HG03097 (cell line): ENCODE results near the gene TMEM150C.

ENCODE experiments used
- ATAC-seq: cut with Tn5 transposase; IDR thresholded peaks from one replicate; pipeline ENCODE4 v1.9.1; 2021; ENCODE audit not compliant: unreplicated experiment, low FRiP score

The TMEM150C gene

DNA sequence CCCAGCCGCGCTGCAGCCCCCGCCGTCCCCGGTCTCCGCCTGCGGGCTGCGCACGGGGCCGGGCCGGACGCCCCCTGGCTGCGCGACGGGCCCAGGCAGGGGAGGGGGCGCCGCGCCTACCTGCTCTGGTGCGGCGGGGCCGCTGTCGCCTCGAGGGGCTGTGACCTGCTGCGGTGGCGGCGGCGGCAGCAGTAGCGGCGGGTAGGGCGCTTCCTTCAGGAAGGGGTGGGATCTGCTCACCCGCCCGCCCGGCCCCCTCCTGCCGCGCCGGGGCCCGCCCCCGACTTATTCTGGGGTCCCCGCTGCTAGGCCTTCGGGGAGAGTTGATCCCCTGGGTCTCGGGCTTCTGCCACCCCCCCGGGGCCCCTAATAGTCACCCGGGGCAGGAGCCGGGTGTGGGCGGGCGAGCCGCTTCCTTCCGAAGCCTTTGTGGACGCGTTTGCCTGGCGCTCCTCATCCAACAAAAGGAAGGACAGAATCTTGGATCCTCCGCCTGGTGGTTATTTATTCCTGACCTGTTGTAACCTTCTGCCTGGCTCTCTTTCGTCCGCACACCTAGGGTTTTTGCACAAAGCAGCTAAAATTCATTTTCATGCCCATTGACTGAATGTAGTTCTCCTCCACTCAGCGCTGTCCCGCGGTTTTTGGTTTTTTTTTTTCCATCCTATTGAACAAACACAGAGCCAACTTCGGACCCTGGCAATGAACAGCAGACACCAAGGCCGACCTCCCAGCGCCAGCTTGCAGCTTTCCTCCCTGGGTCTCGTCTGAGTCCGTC lies at the start of gene TMEM150C:
Gene TMEM150C (minus strand): TSS at position 203 of the 778 bp plus-strand sequence. CDS start 57,331 bp downstream, outside the sequence.
- ATAC-seq: no peak

DNA sequence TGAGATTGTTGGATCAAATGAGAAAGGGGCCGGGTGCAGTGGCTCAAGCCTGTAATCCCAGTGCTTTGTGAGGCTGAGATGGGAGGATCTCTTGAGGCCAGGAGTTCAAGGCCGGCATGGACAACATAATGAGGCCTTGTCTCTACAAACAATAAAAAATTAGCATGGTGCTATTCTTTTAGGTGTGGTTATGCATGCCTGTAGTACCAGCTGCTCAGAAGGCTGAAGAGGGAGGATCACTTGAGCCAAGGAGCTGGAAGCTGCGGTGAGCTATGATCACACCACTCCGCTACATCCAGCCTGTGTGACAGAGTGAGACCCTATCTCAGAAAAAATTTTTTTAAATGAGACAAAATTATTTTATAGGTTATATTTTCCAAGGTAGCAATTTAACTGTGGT lies 49.7 kb upstream of the TMEM150C start:
- no peak for ATAC-seq

DNA sequence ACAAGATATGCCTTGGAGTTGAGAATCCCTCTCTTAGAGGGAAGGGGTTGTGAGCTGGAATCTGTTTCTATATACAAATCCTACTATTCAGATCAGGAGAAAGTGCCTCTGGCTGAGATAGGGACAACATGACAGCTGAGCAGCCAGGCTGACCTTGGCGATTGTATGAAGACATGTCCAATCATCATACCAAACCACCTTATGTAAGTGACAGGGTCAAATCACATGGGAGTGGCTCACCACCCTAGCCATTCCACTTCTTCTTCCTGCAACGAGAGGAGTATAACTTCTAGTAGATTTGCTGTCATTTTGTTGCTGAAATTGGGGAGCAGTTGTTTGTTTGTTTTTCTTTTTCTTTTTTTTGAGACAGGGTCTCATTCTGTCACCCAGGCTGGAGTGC lies 48.3 kb upstream of the TMEM150C start:
- no peak for ATAC-seq

DNA sequence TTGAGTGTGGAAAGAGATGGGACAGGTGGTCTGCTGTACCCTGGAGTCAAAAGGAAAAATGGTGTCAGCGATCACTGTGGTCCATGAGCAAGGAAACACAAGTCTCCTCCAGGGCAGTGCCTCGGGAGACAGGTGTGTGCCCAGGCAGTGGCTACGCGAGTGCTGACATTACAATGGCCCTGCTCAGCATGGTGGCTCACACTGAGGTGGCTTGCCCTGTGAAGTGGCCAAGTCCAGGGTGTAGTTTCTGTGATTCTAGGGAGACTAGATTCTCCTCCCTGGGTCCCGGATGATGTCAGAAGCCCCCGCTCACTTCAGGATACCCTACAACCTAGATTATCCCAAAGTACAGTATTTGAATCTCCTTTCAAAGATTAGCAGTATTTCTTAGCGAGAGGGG lies 44.8 kb upstream of the TMEM150C start:
- no peak for ATAC-seq

DNA sequence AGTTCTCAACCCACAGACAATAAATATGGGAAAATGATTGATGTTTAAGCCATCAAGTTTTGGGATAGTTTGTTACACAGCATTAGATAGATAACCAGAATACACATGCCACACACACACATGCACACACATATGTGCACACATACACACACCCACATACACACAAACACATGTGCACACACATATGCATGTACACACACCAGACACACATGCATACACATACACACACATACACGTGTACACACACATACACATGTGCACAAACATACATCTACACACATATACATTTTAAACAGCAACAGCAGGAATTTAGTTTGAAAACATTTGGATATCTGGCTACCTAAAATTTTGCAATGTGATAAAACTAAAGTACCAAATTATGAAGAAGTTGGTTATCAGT lies 42.7 kb upstream of the TMEM150C start:
- ATAC-seq: no peak

DNA sequence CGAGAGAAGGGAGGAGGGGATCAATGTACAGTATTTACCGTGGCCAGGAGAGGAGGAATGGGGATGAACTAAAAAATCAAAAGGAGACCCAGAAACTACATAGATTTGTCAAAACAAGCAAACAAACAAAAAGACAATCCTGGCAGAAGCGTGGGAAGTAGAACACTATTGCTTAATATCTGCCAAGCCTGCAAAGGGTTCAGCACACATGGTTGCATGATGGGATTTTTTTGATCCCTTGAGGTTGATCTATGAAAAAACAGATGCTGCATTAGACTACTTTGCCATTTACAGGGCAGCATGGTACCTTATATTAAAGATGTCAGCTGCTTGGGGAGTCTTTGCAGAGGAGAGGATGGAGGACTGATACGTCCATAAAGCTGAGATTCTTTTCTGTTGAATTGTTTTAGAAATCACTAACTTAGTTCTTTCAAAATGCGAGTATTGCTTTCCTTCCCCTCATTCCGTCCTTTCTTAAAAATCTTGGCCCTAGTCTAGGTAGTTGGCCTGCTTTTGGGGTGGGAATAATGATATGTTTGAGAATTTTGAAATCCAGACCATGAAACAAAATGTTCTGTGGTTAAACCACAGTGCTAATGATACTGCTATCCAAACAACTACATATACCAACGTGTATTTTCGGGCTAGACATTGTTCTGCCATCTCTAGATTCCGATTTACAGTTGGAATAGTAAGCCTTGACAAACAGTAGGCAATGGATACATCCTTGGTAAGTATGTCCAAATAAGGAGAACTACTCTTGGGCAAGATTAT lies 39.6 kb upstream of the TMEM150C start:
- no peak for ATAC-seq

DNA sequence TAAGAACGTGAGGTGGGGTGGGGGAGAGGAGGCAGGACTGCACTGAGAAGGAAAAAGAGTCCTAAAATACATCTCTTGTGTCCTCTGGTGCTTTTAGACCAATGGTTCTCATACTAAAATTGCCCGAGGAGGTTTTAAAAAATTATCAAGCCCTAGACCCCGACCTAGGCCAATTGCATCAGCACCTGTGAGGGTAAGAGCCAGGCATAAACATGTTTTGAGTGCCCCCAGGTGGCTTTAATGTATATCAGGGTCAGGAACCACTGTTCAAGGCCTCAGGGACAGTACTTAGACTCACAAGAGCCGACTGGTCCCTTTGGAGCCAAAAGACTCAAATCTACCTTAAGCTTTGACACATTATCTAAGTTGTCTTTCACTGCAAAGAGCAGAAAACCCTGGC lies 37.5 kb upstream of the TMEM150C start:
- no peak for ATAC-seq

DNA sequence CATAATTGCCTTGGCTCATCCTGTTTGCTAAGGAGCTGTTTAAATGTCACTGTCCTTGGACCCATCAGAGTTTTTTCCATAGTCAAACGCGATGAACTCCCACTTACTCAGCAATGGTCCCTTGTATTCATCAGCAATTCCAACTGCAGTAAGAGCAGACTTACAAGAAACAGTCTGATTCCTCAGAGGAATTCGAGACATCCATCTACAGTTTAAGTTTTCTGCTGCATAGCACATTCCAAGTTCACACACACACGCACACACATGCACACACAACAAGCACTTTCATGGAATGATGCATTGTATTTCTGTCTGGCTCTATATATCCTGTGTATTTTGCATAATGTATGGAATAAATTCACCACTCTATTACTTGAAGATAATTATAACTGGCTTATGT lies 32.7 kb upstream of the TMEM150C start:
- no peak for ATAC-seq

DNA sequence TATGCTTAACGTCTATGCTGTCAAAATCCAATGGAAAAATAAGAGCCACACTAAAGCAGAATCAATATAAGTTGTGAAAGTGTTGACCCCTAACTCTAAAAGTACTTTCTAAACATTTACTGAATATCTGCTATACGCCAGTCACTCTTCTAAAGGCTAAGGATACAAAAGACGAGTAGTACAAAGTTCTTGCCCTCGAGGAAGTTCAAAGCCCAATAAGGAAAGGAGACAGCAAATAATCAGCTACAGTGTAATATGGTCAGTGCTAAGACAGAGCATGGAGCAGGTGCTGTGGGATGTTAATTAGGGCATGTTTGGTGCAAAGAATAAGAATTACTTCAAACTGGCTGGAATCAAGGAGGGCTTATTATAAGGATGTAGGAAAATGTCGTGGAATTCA lies 31.6 kb upstream of the TMEM150C start:
- no peak for ATAC-seq

DNA sequence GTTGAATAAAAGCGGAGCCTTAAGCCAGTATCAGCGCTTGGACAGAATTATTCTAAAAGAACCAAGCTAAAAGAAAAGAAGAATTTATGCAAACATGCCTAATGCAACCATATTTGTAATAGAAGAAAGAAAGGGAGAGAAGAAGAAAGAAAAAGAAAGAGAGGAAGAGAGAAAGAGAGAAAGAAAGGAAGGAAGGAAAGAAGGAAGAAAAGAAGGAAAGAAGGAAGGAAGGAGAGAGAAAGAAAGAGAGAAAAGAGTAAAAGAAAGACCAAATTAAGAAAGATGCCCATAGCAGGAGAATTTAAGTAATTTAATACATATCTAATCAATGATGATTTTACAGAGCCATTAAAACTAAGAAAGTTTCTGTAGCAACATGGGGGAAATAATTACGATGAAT lies 30.9 kb upstream of the TMEM150C start:
- ATAC-seq: no peak

DNA sequence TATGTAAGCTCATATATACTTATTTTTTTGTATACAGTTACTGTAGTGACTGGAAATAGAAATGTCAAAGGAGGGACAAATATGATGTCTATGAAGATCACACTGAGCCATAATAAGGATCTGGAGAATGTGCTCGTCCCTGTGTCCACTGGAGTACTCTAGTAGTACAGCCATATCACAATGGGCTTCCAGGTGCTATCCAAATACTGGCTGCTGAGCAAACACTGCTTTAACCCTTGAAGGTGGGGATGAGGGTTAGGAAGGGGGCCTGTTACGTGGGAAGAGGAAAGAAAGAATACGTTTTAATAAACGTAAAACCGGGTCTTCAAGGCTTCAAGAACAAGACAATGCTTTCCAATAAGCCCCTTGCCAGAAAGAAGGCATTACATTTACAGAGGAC lies 29.8 kb upstream of the TMEM150C start:
- ATAC-seq: no peak

DNA sequence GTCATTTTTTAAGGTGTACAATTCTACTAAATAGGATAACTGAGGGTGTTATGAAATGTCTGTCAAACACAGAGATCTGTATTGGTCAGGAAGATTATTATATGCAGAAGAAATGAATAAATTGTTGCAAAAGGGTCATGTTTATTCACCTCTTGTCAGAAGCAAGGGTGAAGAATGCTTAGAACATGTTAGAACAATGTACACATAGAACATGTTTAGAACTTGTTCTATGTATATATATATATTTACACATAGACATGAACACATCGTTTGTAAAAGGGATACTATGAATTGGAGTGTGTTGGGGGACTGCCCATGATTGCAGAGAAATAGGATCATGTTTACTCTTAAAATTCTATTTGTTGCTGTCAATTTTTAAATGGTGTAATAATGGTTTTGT lies 28.0 kb upstream of the TMEM150C start:
- ATAC-seq: no peak

DNA sequence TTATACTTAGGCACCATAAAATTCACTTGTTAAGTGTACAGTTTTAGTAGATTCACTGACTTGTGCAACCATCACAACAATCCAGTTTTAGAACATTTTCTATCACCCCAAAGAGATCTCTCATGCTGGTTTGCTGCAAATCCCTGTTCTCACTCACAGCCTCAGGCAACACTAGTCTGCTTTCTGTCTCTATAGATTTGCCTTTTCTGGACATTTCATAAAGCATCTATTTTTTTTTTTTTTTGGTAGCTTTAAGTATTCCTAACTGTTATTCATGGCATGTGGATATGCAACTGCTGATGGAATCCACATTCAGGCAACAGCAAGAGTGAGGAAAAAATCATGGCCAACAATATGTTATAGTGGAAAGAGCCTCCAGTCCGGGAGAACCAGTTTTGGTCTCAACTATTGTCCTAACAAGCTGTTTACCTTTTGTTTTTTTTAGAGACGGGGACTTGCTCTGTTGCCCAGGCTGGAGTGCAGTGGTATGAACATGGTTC lies 27.0 kb upstream of the TMEM150C start:
- ATAC-seq: no peak

DNA sequence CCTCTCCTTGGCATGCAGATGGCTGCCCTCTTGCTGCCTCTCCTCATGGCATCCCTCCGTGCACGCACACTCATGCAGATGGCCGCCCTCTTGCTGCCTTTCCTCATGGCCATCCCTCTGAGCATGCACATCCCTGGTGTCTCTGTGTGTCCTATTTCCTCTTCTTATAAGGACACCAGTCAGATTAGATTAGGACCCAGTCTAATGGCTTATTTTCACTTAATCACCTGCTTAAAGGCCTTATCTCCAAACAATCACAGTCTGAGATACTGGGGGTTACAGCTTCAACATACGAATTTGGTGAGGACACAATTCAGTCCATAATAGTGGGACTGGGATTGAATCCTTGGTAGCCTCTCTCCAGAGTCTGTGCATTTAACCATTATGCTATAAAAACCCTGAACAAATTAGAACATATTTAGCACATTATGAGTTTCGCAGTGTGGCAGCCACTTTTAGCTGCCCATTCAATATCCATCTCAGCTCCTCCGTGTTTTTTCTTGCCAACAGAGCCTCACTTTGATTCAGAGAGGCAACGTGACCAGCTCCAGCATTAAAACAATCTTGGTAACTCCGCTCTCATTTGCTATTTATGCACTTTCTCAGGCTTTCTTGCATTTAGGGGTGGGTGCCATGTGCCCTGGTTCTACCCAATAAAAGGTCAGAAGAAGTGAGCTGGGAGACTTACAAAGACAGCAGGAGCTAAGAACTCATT lies 26.2 kb upstream of the TMEM150C start:
- no peak for ATAC-seq

DNA sequence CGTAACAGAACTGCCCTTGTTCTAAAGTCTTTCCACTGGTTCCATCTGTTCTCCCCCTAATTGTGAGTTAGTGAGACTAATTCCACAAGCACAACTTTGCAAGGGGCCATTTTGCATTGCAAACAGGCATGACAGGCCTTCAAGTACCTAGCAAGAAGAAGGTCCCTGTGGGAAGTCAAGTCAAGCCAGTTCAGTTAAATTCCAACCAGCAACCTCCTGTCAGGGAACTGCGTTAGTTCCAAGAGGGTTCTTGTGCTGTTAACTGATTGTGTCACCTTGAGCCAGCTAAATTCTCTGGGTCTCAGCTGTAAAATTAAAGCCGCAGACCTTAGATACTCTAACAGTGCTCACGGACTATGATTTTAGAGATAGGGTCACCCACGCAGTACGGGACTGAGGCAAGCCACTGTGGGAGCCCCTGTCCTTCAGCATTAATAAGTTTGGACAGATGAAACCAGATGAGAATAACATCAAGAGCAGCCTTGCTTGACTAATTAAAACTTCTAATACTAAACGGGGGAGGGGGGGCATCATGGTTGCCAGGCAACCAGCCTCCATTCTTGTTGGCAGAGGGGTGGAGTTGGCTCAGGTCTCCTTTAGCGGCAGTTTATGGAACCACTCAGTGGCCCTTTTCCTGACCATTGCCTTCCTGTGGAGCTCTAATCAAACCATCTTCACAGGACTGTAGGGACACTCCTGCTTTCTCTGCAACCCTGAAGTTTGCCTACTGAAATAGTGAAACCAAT lies 24.1 kb upstream of the TMEM150C start:
- no peak for ATAC-seq

DNA sequence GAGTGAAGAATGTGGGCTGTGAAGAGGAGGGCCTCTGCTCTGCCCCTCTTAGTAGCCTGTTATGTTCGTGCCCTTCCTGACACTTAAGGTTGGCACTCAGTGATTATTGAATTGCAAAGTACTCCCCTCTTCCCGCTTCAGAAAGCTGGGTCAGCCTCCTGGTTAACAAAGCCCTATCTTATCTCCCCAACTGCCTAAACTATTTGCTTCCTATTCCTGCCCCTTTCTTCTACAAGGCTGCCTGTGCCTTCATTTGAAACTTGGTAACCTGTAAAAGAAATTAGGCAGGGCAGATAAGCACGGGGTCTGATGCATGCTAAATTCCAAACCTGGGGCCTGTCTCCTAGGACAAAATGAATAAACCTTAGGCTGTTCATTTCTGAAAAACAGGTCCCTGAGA lies 23.1 kb upstream of the TMEM150C start:
- no peak for ATAC-seq

DNA sequence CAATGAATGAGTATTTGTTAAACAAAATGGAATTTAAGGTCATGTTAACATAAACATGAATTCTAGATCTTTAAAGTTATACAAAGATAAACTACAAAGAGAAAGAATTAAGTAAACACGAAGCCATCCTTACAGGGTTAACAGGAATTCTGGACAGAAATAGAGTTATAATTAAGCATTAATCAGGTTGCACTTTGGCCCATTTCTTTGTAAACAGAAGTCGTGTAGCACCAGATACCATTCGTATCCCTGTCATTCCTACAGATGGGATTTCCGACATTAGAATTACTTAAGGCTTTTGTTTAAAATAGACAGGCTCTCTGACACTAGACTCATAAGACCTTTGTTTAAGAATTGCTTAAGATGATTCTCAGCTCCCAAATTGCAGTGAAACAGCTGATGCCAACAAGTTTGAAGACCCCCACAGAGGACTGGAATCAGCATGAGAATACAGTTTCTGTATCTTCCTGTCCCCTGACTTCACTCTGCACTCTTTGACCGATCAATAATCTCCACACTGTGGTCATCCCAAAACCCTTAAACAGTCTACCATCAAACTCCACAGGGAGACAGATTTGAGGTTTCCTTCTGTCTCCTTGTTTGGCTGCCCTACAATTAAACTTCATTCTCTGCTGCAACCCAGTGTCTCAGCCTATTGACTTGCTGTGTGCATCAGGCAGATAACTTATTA lies 22.3 kb upstream of the TMEM150C start:
- ATAC-seq: no peak

DNA sequence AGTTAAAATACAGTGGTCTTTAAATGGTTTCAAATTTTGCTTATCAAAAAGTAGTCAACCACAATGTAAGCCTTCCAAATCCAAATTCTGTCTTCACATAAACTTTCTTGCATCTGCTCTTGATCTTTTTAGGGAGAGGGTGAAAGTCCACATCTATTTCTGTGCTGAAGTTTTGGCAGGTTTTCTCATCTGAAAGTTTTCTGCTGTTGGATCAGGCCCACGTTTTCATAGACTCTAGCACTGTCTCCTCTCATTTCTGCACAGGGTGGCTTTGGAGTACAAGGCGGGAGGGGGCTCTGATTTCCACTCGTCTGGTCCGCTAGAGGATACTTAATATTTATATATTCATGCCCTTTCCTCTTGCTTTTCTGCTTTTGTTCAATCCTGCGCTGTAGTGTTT lies 18.1 kb upstream of the TMEM150C start:
- no peak for ATAC-seq

DNA sequence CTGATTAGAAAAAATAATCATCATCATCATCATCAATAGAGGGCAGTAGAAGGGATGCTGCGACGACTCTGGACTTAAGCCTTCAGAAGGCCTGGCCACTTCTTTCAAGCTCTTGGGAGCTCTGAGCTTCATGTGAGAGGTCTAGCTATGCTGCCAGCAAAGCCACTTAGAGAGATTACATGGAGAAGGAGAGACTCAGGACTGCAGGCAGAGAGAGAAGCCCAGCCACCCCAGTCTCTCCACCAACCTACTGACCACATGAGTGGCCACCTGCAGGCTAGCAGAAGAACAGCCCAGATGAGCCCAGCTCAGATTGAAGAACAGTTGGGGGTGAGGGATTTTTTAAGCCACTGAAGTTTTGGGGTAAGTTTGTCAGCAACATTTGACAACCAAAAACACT lies 17.1 kb upstream of the TMEM150C start:
- ATAC-seq: no peak

DNA sequence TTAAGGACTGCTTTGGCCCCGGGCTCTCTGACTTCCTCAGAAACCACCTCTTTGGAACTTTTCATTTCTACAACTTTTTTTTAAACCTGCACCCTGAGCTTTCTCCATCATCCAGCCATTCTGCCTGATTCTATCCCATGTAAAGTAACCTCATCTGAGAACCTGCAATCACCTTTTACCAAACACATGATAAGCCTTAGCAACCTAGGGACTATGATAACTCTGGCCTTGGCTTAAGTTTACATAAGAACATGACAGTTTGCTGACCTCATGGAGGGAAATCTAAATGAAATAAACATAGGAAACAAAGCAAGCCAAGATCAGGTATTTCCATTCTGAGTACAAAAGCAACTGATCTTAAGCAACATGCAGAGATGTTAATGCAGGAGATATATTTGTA lies 15.7 kb upstream of the TMEM150C start:
- no peak for ATAC-seq
